CMK (cell line): ENCODE measurements around the gene CHCHD4.
A peak's percentile ranks its signal among the peaks of the same experiment; 100 is the strongest.

Experiments used
- DNase-seq: peaks from one replicate; pipeline ENCODE4 v3.0.0-alpha.2; 2010; ENCODE audit warnings: low read depth

The CHCHD4 gene

DNA sequence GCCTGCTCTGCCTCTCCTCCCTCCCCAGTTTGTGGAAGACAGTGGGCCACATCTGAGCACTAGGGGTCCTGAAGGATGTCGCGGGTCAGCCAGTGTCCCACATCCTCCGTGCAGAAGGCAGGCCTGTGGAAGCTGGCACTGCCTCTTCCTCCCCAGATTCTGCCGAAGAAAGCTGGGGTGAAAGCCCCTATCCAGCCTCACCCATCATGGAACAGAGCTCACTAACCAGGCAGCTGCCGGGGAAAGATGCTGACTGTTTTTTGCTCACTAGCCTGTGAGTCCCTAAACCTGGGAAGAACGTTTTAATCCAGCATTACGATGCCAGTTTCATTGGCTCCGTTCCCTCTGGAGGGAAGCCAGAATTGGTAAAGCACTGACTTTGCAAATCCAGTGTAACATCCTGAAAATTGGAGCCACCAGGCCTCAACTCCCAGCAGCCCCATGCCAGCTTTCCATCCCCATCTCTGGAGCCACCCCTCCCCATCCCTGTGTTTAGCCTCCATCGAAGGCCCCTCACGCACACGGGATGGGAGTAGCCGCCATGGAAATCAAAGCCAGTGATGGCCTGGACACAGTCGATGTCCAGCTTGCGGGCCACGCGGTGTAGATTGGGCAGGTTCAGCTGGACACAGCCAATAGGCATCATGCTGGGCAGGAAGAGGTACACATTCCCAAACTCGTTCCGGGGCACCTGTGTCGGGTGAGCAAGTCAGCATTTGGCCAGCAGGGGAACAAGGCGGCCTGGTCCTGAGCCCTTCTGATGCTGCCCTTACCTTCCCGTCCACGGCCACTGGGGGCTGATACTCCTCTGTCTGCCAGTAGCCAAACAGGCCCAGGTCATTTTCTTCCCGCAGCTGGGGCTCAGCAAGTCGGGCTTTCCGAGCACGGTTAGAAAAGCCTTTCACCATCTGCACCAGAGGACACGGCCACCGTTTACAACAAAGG is 23.6 kb upstream of the CHCHD4 start:
- no peak for DNase-seq

DNA sequence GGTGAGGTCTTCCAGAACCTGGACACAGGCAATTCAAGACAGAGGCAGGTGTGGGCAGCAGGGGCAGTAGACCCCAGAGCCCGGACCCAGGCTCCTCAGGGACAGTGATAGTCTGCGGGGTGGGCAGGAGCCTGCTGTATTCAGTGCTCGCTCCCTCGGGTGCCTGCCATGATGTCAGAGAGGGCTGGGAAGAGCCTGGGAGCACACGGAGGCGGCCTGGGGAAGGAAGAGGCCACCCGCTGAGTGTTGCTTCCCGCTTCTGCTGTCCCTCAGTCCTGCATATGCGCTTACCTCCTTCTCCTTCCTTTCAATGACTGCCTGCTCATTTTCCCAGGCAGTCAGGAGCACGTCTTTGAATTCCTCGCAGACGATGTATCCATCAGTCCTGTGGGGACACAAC is 22.9 kb upstream of the CHCHD4 start:
- no peak for DNase-seq

GRCh38 chr3:14147066-14147435 is 22.4 kb upstream of the CHCHD4 start:
- DNase-seq, result no peak

- no peak for DNase-seq
Observed at GRCh38 chr3:14146381-14147065, 21.9 kb upstream of the CHCHD4 start.

DNA sequence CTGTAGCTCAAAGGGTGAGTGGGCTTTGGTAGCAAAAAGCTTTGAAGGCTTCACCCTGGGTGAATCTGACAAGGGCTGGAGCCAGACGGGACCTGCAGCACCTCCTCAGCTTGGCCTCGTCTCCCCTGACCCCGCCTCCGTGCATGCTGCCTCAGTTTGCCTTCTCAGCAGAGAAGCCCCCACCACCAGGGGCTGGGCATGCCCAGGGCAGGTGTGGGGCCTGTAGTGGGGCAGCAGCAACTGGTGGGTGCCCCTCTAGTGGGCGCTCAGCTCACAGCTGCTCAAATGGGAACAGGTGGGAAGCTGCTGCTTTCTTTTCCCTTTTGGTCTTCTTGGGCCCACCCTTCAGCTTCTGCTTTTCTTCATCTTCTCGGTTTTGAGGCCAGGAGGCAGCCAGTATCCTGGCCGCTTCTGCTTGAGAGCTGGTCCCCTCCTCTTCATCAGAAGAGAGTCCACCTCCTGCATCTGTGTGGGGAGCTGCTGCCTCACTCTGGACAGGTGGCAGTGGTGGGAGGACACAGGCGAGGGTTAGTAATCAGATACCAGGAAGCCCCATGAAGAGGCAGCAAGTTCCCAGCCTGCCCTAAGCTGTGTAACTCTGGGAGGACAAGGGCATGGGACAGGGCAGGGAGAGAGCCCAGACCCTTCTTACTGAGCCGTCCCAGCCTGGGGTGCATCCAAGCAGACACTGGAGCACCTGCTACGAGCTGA is 21.2 kb upstream of the CHCHD4 start:
- no peak for DNase-seq

DNA sequence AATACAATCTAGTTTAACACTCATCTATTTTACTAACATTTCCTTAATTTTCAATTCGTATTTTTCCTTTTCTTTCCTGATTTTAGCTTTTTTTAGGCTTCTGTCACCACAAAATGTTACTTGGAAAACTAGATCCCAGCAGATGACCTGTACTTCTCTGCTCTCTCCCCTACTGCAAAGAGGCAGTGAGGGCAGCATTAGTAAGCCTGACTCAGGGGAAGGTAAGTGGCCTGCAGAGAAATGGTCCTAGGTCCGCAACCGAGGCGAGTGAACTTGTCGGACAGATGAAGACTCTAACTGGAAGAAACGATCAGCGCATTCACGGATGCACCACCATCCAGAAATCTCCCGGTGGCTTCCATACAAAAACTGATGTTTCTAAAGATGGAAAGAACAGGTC is 20.6 kb upstream of the CHCHD4 start:
- no peak for DNase-seq

- DNase-seq, result peak; percentile 50
Observed at GRCh38 chr3:14144423-14145075, 19.9 kb upstream of the CHCHD4 start.

- DNase-seq, result no peak
Observed at GRCh38 chr3:14143271-14144225, 18.9 kb upstream of the CHCHD4 start.

- no peak for DNase-seq
Observed at GRCh38 chr3:14142567-14143270, 18.0 kb upstream of the CHCHD4 start.

DNA sequence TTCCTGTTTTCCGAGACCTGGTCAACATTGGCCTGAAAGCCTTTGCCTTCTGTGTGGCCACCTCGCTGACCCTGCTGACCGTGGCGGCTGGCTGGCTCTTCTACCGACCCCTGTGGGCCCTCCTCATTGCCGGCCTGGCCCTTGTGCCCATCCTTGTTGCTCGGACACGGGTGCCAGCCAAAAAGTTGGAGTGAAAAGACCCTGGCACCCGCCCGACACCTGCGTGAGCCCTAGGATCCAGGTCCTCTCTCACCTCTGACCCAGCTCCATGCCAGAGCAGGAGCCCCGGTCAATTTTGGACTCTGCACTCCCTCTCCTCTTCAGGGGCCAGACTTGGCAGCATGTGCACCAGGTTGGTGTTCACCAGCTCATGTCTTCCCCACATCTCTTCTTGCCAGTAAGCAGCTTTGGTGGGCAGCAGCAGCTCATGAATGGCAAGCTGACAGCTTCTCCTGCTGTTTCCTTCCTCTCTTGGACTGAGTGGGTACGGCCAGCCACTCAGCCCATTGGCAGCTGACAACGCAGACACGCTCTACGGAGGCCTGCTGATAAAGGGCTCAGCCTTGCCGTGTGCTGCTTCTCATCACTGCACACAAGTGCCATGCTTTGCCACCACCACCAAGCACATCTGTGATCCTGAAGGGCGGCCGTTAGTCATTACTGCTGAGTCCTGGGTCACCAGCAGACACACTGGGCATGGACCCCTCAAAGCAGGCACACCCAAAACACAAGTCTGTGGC is 17.1 kb upstream of the CHCHD4 start:
- DNase-seq, result no peak

DNA sequence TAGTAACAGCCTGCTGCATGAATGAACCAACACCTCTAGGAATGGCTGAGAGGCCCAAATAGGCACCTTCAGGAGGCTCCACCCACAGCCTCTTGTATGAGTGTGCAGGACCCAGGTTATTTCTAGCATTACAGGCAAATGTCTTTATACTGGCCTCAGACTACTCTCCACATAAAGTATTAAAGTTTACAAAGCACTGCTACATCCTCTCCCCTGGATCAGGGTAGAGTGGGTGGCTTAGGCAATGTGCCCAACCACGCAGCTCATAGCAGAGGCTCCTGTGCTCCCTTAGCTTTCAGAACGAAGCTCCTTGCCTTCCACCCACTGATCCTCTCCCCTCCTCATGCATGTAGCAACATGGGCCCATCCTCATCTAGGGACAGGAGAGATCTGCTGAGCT is 16.5 kb upstream of the CHCHD4 start:
- no peak for DNase-seq

GRCh38 chr3:14140668-14141067 is 16.0 kb upstream of the CHCHD4 start:
- DNase-seq, result no peak

DNA sequence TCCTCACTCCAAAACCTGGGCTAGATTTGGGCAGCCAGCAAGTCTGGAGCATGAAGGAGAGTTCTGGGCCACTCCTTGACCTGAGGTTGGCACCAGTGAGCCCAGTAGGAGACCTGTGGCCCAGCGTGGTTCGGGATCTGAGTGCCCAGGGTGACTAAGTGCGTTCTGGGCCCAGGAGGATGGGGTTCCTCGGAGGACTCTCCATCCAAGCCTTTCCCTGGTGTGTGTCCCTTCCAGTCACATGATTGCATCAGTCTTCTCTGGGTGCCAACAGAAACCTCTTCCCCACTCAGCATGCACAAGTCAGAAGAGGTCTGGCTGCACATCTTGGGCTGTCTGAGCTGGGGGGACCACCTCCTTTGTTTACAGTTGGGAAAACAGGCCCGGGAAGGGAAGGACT is 15.1 kb upstream of the CHCHD4 start:
- no peak for DNase-seq

GRCh38 chr3:14138878-14139655 is 14.4 kb upstream of the CHCHD4 start:
- DNase-seq, result no peak

GRCh38 chr3:14138109-14138877 is 13.6 kb upstream of the CHCHD4 start:
- DNase-seq, result no peak

GRCh38 chr3:14137445-14137844 is 12.8 kb upstream of the CHCHD4 start:
- no peak for DNase-seq

- DNase-seq, result no peak
Observed at GRCh38 chr3:14137004-14137403, 12.3 kb upstream of the CHCHD4 start.

DNA sequence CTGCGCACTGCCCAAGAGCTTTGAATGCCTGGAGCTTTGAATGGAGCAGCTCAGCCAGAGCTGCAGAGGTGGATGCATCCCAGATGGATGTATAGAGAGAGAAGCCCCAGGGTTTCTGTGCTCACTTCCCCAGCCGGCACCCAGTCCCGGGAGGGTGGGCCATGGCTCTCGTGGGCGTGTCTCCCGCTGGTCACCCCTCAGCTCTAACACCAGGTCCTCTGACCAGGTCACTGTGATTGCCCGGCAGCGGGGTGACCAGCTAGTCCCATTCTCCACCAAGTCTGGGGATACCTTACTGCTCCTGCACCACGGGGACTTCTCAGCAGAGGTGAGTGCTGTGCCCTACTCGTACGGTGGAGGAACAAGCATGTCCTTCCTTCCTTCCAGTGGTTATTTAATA is 10.9 kb upstream of the CHCHD4 start:
- DNase-seq, result no peak
